Inflammatory macrophage treated with lipopolysaccharide for 1 hour (primary cell): ENCODE measurements around the gene MTFP1.
A peak's percentile ranks its signal among the peaks of the same experiment; 100 is the strongest.
"Not testable (repeated sequence)": the region's sequence is repeated elsewhere in the genome, so short reads cannot be mapped to it uniquely, and the experiment has no call there.

ENCODE experiments used
- DNase-seq, 2 donors: peaks; one replicate each; pipeline ENCODE4 v3.0.0-alpha.2; 2020 to 2022

MTFP1 gene

DNA sequence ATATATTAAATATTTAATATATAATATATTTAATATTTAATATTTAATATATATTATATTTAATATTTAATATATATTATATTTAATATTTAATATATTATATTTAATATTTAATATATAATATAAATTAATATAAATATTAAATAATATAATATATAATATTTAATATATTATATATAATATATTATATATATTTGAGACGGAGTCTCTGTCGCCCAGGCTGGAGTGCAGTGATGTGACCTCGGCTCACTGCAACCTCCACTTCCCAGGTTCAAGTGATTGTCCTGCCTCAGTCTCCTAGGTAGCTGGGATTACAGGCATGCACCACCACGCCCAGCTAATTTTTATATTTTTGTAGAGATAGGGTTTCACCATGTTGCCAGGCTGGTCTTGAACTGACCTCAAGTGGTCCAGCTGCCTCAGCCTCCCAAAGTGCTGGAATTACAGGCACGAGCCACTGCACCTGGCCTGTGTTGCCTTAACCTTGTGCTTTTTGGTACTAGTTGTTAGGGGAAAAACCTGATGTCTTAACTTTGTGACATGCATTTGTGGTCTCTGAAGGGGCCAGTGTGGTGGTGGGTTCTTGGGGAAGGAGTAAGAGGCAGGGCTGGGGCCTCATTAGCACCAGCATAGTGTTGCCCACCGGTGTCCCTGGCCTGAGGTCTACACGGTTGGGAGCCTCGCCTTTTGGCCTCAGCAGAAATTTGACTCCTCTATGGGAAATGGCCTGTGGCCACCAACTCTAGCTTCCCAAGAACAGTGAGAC is 29.7 kb downstream of the MTFP1 start:
- no peak for DNase-seq

DNA sequence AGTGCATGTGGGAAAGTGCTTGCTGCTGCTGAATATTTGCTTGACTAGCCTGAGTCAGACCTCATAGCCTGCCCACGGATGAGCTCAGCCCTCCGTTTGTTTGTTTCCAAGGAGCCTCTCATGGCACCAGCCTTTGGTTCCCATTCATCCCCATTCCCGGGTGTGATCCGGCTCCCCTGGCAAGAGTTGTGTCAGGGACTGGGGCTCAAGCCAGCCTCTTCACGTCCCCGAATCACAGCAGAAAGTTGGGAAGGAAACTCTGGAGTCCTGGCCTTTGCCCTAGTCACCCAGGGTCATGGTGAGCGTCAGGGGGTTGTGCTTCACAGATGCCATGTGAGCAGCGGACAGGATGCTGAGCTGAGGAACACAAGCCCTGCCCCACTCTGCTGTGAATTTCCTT is 32.4 kb downstream of the MTFP1 start:
- peak in 1 of 2 donors; percentile 60 for DNase-seq

DNA sequence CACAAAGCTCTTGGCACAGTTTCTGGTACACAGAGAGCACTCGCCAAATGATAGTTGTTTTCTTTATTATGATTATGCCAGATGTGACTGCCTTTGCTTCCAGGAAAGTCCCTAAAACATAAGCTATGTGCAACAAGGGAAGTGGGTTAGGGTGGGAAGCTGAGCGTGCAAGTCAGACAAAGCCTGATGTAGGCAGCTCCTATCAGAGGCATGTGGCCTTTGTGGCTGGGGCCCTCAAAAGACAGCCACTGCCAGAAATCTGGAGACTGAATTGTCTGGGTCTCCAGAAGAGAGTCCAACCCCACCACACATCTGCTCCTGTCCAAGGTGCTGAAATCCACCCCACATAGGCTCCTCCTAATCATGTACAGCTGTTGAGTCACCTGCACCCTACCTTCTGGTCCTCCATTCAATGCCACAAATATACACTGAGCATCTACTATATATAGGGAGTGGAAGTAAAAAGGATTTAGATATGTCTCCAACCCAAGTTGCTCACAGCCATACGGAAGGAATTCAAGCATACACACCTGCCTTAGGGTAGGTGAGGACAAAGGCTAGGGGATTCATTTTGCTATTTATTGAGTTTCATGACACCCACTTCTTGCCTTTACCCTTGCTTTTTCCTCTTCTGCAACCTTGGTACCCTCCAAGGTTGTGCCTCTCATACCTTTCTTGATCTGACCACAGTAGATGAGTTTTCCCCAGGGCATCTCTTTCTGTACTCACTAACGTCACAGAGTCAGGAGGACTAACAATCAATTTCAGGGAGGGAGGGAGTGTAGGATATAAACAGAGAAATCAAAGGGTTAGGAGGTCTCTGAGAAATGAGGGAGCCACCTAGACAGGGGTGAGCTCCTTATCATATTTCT is 33.8 kb downstream of the MTFP1 start:
- peak; percentile 52 to 84 for DNase-seq

DNA sequence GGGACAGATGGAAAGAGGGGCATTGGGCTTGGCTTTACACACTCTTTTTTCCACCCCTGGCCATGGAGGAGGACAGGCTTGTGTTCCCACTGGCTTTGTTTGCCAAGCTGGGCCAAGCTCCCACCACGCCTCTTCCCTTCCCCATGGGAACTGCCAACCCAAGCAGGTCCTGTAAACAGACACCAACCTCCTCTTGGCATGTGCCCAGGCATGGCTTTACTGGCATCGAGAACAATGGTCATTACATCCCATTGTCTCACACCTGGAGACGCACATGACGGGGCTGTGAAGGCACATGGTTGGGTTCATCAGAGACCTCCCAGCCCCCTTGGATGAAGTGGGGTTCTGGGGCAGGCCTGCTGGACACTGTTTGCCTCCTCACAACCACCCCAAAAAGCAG is 34.6 kb downstream of the MTFP1 start:
- no peak for DNase-seq

DNA sequence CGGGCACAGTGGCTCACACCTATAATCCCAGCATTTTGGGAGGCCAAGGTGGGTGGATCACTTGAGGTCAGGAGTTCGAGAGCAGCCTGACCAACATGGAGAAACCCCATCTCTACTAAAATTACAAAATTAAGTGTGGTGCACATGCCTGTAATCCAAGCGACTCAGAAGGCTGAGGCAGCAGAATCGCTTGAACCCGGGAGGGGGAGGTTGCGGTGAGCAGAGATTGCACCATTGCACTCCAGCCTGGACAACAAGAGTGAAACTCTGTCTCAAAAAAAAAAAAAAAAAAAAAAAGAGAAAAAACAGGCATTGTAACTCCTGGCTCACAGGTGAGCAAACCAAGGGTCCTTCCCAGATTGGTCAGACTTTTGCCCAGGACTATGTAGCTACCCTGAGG is 35.0 kb downstream of the MTFP1 start:
- DNase-seq: not testable (repeated sequence)

DNA sequence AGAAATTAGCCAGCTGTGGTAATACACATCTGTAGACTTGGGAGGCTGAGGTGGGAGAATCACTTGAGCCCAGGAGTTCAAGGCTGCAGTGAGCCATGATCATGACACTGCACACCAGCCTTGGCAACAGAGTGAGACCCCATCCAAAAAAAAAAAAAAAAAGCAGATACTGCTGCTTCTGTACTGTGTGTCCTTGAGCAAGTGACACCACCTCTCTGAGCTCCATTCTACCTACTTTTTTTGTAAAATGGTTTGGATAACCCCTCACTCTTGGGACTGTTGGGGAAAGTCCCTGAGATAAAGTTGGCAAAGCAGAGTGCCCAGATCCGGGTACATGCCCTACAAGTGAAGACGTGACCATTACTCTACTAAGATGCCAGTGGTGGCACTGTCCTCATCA is 43.6 kb downstream of the MTFP1 start:
- DNase-seq: no peak

DNA sequence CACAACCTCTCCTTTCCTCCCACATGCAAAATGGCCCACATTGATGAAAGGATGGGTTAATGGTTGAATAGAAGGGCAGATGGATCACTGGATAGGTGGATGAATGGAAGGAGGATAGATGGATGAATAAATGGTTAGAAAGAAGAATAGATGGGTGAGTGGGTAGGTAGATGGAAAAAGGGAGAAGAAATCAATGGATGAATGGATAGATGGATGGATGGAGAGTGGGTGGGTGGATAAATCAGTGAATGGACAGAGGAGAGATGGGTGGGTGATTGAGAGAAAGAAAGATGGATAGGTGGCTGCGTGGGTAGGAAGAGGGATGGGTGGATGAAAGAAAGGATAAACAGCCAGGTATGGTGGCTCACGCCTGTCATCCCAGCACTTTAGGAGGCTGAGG is 45.1 kb downstream of the MTFP1 start:
- no peak for DNase-seq

DNA sequence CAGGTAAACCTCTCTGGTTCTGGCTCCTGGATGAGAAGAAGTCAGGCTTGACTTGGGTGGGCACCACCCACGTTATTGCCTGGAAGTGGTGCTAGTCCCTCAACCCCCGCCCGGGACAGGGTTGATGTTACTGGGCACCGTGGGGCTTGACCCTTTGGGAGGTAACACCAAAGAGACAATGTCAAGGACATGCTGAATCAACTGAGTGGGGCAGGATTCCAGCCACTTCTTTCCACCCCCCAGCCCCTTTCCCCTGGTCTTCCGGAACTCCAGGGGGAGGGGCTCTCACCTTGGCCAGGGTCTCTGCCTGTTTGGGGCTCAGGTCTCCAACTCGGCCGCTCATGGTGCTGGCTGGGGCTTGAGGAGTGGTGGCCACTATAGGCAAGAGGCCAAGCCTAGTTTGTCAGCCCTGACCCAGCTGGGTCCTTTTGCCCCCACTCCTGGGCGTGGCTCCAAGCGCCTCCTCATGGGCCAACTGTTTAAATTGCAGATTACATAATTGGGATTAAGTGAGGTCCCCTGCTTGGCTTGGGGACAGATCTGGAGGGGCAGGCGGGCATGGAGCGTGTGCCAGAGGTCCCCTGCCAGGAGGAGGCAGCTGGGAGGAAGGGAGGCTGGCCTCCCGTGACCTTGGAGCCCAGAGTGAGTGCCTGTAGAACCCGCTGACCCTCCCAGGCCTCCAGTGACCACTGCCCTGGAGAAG is 46.2 kb downstream of the MTFP1 start, which contains the start of gene SEC14L3:
SEC14L3 (minus strand) TSS at position 402 of the 703 bp plus-strand sequence; CDS start at position 343, 59 bp downstream.
- DNase-seq: no peak

DNA sequence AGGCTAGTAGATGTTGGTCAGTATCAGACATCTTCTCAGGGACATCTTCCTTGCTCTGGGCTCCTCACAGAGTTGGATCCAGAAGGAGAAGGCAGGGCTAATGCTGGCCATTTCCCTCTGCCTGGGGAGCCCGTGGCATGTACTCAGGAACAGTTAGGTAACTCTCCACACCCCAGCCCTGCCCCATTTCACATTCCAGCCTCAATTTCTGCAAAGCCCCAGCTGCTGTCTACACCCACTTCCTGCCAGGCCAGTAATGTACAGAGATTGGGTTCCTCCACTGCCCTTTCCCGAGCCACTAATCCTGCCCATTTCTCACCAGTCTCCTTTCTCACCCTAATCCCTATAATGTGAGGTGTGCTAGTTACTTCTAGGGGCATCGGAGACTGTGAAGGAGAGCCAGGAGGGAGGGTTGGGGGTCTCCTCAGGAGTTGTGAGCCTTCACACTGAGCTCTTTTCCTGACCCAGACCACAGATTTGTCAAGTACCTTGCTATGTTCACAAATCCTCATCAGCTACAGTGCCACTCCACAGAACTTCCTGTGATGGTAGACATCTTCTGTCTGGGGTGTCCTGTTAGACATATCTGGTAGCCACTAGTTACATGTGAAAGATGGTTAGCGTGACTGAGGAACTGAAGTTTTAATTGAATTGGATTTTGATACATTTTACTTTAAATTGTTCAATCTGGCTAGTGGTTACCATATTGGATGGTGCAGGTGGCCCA is 47.6 kb downstream of the MTFP1 start:
- DNase-seq: no peak

DNA sequence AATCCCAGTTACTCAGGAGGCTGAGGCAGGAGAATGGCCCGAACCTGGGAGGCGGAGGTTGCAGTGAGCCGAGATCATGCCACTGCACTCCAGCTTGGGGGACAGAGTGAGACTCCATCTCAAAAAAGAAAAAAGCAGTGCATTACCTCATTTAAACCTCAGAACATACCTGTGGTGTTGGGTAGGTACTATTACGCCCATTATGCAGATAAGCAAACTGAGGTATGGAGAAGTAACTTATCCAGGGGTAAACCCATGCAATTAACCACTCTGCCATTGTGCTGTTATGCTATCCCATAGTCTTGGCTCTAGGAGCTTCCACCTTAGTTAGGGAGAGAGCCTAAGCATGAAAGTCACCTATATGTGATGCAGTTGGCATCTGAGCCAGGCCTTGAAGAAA is 48.6 kb downstream of the MTFP1 start:
- DNase-seq: no peak

DNA sequence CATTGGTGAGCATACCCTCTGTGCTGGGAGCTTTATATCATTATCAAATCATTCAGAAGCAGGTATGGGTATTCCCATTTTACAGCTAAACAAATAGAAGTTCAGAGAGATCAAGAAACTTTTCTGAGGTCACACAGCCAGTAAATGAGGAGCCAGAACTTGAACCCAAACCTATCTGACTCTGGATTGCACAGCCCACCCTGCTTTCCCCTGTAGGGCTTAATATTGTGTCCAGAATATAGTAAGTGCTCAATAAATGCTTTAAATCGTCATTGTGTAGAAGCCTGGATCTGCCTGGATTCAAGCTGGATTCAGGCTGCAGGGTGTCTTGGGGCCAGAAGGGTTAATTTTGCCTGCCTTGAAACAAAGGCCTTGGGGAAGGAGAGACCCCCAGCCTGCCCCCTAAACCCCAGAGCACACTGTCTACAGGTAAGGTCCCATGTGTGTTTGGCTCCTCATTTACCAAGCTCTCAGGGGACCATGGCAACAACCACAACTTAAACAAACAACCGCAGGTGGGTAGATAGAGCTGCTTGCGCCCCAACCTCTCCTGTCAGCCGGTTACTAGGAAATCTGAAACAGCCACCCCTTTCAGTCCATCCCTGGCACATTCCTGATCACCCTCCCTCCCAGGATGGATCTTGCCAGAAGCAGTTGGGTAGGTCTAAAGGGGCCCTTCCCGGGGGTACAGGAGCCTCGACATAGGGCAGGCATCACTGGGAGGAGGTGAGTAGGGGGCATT is 49.3 kb downstream of the MTFP1 start:
- no peak for DNase-seq
